HG02981 (cell line): Measurements from ENCODE around the gene RHOBTB1.
"Not testable (repeated sequence)": the region's sequence is repeated elsewhere in the genome, so short reads cannot be mapped to it uniquely, and the experiment has no call there.

Source experiments
- ATAC-seq: cut with Tn5 transposase; IDR thresholded peaks from one replicate; pipeline ENCODE4 v1.9.1; 2021; ENCODE audit warnings: mild to moderate bottlenecking, moderate library complexity; ENCODE audit not compliant: unreplicated experiment

The RHOBTB1 gene

GRCh38 chr10:60870416-60870728, 73.6 kb downstream of the RHOBTB1 start:
- ATAC-seq: no peak

GRCh38 chr10:60869652-60870415, 74.2 kb downstream of the RHOBTB1 start:
- ATAC-seq: no peak

- ATAC-seq: no peak
Observed at GRCh38 chr10:60868946-60869345, 75.0 kb downstream of the RHOBTB1 start.

GRCh38 chr10:60865198-60865783, 78.7 kb downstream of the RHOBTB1 start:
- no peak for ATAC-seq

- ATAC-seq: no peak
Observed at GRCh38 chr10:60863796-60864195, 80.2 kb downstream of the RHOBTB1 start.

- ATAC-seq: no peak
Observed at GRCh38 chr10:60862517-60862916, 81.5 kb downstream of the RHOBTB1 start.

GRCh38 chr10:60856405-60856804, 87.6 kb downstream of the RHOBTB1 start:
- no peak for ATAC-seq

GRCh38 chr10:60853637-60854036, 90.3 kb downstream of the RHOBTB1 start:
- ATAC-seq: no peak

GRCh38 chr10:60853107-60853506, 90.9 kb downstream of the RHOBTB1 start:
- ATAC-seq: no peak

GRCh38 chr10:60849740-60850139, 94.2 kb downstream of the RHOBTB1 start:
- ATAC-seq: no peak

GRCh38 chr10:60849217-60849616, 94.8 kb downstream of the RHOBTB1 start:
- no peak for ATAC-seq

- no peak for ATAC-seq
Observed at GRCh38 chr10:60848680-60849079, 95.3 kb downstream of the RHOBTB1 start.

- no peak for ATAC-seq
Observed at GRCh38 chr10:60848126-60848525, 95.9 kb downstream of the RHOBTB1 start.

GRCh38 chr10:60846173-60846572, 97.8 kb downstream of the RHOBTB1 start:
- ATAC-seq: no peak

- ATAC-seq: no peak
Observed at GRCh38 chr10:60845038-60845437, 98.9 kb downstream of the RHOBTB1 start.

GRCh38 chr10:60842694-60843093, 101.3 kb downstream of the RHOBTB1 start:
- no peak for ATAC-seq

- not testable (repeated sequence) for ATAC-seq
Observed at GRCh38 chr10:60841227-60841626, 102.8 kb downstream of the RHOBTB1 start.

- no peak for ATAC-seq
Observed at GRCh38 chr10:60835049-60835448, 108.9 kb downstream of the RHOBTB1 start.

GRCh38 chr10:60834401-60834800, 109.6 kb downstream of the RHOBTB1 start:
- no peak for ATAC-seq

GRCh38 chr10:60832136-60832535, 111.8 kb downstream of the RHOBTB1 start:
- ATAC-seq: not testable (repeated sequence)

GRCh38 chr10:60828489-60828852, 115.5 kb downstream of the RHOBTB1 start:
- no peak for ATAC-seq

- ATAC-seq: no peak
Observed at GRCh38 chr10:60827791-60828488, 116.0 kb downstream of the RHOBTB1 start.
